ENCODE results near the gene LHFPL6.

- no peak for TF ChIP-seq CTCF (IDR thresholded peaks at IDR 0.05; ENCODE audit: insufficient read depth, low read depth, low read length)
- TF ChIP-seq EZH2 (IDR thresholded peaks at IDR 0.05; ENCODE audit: insufficient read depth, low read length) = no peak
Observed at GRCh38 chr13:39315796-39316195, 287.2 kb downstream of the LHFPL6 start.

All from astrocyte (in vitro differentiated cells and primary cell).